Ishikawa (cell line): ENCODE measurements around the gene ELAVL3.

ENCODE experiments used
- TAF1 ChIP-seq: IDR thresholded peaks from 2 replicates; pipeline ENCODE4 v1.6.1; 2012; ENCODE audit warnings: low read depth, mild to moderate bottlenecking
- TF ChIP-seq, protein P1 (sequence below): IDR thresholded peaks from 2 replicates; pipeline ENCODE4 v1.6.1; 2012

DNA sequence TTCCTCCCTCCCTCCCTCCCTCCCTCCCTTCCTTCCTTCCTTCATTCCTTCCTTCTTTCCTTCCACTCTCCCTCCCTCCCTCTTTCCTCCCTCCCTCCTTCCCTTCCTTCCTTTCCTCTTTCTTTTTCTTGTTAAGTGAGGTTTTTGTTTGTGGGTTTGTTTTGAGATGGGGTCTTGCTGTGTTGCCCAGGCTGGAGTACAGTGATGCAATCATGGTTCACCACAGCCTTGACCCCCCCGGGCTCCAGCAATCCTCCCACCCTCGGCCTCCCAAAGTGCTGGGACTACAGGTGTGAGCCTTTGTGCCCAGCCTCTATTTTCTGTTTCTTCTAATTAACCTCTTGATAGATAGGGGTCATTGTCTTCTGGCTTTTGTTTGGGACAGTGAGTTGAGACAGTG lies 19.4 kb downstream of the ELAVL3 start:
- TF ChIP-seq, protein P1, sequence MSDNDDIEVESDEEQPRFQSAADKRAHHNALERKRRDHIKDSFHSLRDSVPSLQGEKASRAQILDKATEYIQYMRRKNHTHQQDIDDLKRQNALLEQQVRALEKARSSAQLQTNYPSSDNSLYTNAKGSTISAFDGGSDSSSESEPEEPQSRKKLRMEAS: no peak
- TF ChIP-seq TAF1: no peak
